Suprapubic skin (tissue), 4 donors: ENCODE measurements around the gene SH3TC1. TPM values are rescaled to one million over a fixed set of nuclear protein-coding genes. Genes with fewer than 3 reads are reported as not detected.

ENCODE experiments used
- DNase-seq, 2 donors: peaks; one replicate each; pipeline ENCODE4 v3.0.0-alpha.2; 2019; ENCODE audit warnings: low spot score in 2 of 2
- H3K27ac ChIP-seq: fragments of 200-600 bp; sonication (generic); one replicate; pipeline ENCODE4 v1.5.1; 2019
- H3K27me3 ChIP-seq: fragments of 200-600 bp; sonication (generic); one replicate; pipeline ENCODE4 v1.5.1; 2019
- H3K36me3 ChIP-seq: fragments of 200-600 bp; sonication (generic); one replicate; pipeline ENCODE4 v1.5.1; 2019
- H3K4me1 ChIP-seq: fragments of 200-600 bp; sonication (generic); one replicate; pipeline ENCODE4 v1.5.1; 2019
- H3K4me3 ChIP-seq: fragments of 200-600 bp; sonication (generic); one replicate; pipeline ENCODE4 v1.5.1; 2019; ENCODE audit warnings: mild to moderate bottlenecking
- H3K9me3 ChIP-seq: fragments of 200-600 bp; sonication (generic); one replicate; pipeline ENCODE4 v1.5.1; 2019
- EP300 ChIP-seq: sonication (generic); formaldehyde crosslinking; IDR thresholded peaks from one replicate; pipeline ENCODE4 v1.6.1; 2017; ENCODE audit warnings: antibody characterized with exemption
- POLR2A ChIP-seq, 2 donors: fragments of 450-650 bp; IDR thresholded peaks; one replicate each; pipeline ENCODE4 v1.6.1; 2017; ENCODE audit warnings: antibody characterized with exemption in 2 of 2, mild to moderate bottlenecking in 2 of 2, moderate library complexity in 2 of 2
- POLR2AphosphoS5 ChIP-seq, 3 donors: sonication (generic); formaldehyde crosslinking; IDR thresholded peaks; one replicate each; pipeline ENCODE4 v1.6.1; 2017; ENCODE audit warnings: antibody characterized with exemption in 3 of 3
- WGBS: methylation state at CpG from one replicate; pipeline ENCODE4 v1.1.5; 2018; 5-methylcytosine and 5-hydroxymethylcytosine counted together
- total RNA-seq, 4 donors: library from RNA; depleted of rRNA; stranded (reverse); fragments of >200 nt; gene quantifications; one replicate each; pipeline ENCODE4 v1.1.0, GENCODE V29; 2016
- TF ChIP-seq, protein P1 (sequence below), 2 donors: fragments of 200-600 bp in 1 of 2; fragments of 450-650 bp in 1 of 2; sonication (generic) in 1 of 2; IDR thresholded peaks; one replicate each; pipeline ENCODE4 v1.5.1; 2016 to 2019; ENCODE audit warnings: antibody characterized with exemption in 2 of 2, mild to moderate bottlenecking in 1 of 2, moderate library complexity in 1 of 2

Gene SH3TC1
- total RNA-seq, 4 donors from 2014 or later, result 6.3 to 15.1 (median 9.9) TPM

DNA sequence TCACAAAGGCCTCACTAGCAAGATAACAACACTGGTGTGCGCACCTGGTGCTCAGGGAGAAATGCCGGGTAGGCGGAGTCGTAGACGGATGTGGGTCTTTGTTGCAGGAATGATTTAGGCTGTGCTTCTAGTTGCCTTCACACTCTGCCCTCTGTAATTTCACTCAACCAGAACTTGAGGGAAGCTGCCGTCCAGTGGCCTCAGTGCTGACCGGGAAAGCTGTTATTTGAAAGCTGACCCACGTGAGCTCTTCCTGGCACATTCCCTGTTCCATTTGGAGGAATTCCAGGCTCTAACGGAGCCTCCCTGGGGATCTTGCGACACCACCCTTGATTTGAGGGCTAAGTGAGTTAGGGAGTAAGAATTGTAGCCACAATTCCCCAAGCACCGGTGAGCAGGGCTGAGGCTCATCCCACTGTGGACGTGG is 15.9 kb downstream of the SH3TC1 start:
- no peaks in the 10 kb centered on the region for H3K9me3 ChIP-seq
- TF ChIP-seq POLR2AphosphoS5 (IDR thresholded peaks at IDR 0.05) (no peak), POLR2A (IDR thresholded peaks at IDR 0.05) (no peak), EP300 (no peak)
- TF ChIP-seq, protein P1, sequence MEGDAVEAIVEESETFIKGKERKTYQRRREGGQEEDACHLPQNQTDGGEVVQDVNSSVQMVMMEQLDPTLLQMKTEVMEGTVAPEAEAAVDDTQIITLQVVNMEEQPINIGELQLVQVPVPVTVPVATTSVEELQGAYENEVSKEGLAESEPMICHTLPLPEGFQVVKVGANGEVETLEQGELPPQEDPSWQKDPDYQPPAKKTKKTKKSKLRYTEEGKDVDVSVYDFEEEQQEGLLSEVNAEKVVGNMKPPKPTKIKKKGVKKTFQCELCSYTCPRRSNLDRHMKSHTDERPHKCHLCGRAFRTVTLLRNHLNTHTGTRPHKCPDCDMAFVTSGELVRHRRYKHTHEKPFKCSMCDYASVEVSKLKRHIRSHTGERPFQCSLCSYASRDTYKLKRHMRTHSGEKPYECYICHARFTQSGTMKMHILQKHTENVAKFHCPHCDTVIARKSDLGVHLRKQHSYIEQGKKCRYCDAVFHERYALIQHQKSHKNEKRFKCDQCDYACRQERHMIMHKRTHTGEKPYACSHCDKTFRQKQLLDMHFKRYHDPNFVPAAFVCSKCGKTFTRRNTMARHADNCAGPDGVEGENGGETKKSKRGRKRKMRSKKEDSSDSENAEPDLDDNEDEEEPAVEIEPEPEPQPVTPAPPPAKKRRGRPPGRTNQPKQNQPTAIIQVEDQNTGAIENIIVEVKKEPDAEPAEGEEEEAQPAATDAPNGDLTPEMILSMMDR (IDR thresholded peaks at IDR 0.05), result no peak
- H3K36me3 ChIP-seq, result peaks cover 33% of the 10 kb centered on the region
- WGBS, result 33% methylated on average over 12 of the region's 12 CpGs
- H3K4me3 ChIP-seq, result no peak overlapping the region
- peaks cover 6% of the 10 kb centered on the region for H3K4me1 ChIP-seq
- no peaks in the 10 kb centered on the region for H3K27me3 ChIP-seq
- H3K27ac ChIP-seq, result no peak overlapping the region
- DNase-seq, result no peak

DNA sequence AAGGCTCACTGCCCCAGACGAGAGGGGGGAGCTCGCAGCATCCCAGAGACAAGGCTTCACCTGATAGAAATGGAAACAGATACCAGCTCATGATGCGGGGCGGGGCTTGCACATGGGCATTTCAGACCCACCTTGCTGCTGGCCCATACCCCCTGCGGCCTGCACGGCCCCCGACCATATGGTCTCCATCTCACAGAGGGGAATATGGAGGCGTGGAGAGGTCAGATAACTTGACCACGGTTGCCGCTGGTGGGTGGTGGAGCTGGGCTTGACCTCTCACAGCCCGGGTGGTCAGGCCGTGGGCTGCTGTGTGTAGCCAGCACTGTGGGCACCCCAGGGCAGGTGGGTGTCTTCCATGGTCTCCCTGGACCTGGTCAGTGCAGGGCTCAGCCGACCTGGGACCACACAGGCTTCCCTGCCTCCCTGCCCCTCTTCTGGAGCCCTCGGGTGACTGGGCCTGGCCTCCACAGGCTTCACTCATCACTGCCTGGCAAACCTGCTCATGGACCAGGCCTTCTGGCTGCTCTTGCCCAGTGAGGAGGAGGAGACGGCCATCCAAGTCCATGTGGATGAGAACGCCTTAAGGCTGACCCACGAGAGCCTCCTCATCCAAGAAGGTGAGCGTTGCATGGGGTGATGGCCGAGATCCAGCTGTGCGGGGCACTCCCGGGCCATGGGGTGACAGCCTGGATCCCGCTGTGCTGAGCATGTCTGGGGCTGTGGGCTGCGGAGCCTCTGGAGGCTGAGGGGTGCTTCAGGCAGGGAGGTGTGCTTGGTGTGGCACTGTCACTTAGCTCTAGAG is 16.8 kb downstream of the SH3TC1 start:
- TF ChIP-seq POLR2AphosphoS5 (IDR thresholded peaks at IDR 0.05) (no peak), EP300 (no peak), POLR2A (IDR thresholded peaks at IDR 0.05) (no peak)
- TF ChIP-seq, protein P1 (IDR thresholded peaks at IDR 0.05), result no peak
- H3K9me3 ChIP-seq, result no peaks in the 10 kb centered on the region
- no peak overlapping the region for H3K4me3 ChIP-seq
- peaks cover 9% of the 10 kb centered on the region for H3K4me1 ChIP-seq
- no peaks in the 10 kb centered on the region for H3K27me3 ChIP-seq
- peaks cover 37% of the 10 kb centered on the region for H3K36me3 ChIP-seq
- 87% methylated on average over 9 of the region's 23 CpGs for WGBS
- H3K27ac ChIP-seq, result no peak overlapping the region
- DNase-seq, result no peak

DNA sequence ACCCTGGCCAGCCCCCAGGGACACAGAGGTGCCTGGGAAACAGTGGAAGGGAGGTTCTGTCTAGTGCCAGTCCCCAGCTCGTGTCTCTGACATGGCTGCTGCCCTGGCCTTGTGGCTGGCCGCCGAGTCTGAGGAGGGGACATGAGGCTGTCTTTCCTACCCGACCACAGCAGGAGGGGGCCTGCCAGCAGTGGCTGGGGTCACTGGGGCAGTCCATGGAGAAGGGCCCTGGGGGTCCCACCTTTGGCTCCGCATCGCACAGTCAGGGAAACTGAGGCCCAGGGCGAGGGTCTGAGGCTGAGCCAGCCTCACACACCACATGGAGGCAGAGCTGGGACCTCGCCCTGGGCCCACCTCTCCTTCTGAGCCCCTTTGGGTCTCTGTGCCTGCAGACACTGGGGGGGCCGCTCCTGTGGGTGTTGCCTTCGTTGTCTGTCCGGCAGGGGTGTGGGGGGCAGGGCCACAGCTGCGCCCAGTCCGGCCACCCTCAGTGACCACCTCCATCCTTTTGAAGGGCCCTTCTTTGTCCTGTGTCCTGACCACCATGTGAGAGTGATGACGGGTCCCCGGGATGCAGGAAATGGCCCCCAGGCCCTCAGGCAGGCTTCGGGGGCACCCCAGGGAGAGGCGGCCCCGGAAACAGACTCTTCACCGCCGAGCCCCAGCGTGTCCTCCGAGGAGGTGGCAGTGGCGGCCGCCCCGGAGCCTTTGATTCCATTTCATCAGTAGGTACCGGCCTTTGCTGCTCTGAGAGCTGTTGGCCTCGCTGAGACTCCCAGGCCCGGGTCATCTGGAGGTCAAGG is 17.6 kb downstream of the SH3TC1 start:
- TF ChIP-seq EP300 (no peak), POLR2AphosphoS5 (IDR thresholded peaks at IDR 0.05) (no peak), POLR2A (IDR thresholded peaks at IDR 0.05) (no peak)
- TF ChIP-seq, protein P1 (IDR thresholded peaks at IDR 0.05), result no peak
- H3K36me3 ChIP-seq, result peaks cover 37% of the 10 kb centered on the region
- no peaks in the 10 kb centered on the region for H3K27me3 ChIP-seq
- H3K4me1 ChIP-seq, result peaks cover 17% of the 10 kb centered on the region
- no peak for DNase-seq
- WGBS, result 83% methylated on average over 3 of the region's 28 CpGs
- H3K9me3 ChIP-seq, result no peaks in the 10 kb centered on the region
- no peak overlapping the region for H3K27ac ChIP-seq
- no peak overlapping the region for H3K4me3 ChIP-seq

DNA sequence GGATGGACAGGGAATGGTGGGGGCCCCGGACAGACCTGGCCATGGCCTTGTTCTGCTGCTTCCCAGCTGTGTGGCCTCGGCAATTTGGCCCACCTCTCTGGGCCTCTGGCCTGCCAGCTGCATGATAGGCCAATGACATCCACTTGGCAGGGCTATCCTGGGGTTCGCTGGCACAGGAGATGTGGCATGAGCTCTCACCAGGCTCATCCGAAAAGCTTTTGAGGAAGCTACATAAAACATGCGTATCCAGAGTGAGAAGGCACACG is 18.1 kb downstream of the SH3TC1 start:
- Histone ChIP-seq H3K4me3 (no peak overlapping the region), H3K27ac (no peak overlapping the region), H3K4me1 (peaks cover 20% of the 10 kb centered on the region), H3K27me3 (no peaks in the 10 kb centered on the region), H3K9me3 (no peaks in the 10 kb centered on the region), H3K36me3 (peaks cover 37% of the 10 kb centered on the region)
- 100% methylated on average over 5 of the region's 6 CpGs for WGBS
- TF ChIP-seq, protein P1 (IDR thresholded peaks at IDR 0.05), result no peak
- TF ChIP-seq EP300, result no peak
- no peak for TF ChIP-seq POLR2A (IDR thresholded peaks at IDR 0.05)
- TF ChIP-seq POLR2AphosphoS5 (IDR thresholded peaks at IDR 0.05), result no peak
- DNase-seq, result no peak

DNA sequence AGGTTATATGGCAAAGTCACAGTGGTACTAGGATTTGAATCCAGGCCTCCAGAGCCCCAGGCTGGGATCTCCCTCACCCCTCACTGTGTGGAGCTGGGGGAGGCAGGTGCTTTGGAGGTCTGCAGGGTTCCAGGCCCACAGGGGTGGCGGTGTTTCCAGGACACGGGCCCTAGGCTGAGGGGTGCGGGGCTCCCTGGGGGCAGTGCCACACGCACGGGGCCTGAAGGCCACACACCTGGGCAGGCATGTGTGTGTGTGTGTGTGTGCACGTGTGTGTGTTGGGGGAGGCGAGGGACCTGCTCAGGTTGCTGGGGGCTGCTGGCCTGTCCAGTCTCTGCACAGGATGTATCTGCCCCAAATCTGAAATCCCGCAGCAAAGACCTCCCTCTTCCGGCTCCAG is 18.8 kb downstream of the SH3TC1 start:
- TF ChIP-seq EP300 (no peak), POLR2AphosphoS5 (IDR thresholded peaks at IDR 0.05) (no peak), POLR2A (IDR thresholded peaks at IDR 0.05) (no peak)
- TF ChIP-seq, protein P1 (IDR thresholded peaks at IDR 0.05), result no peak
- Histone ChIP-seq H3K4me1 (peaks cover 20% of the 10 kb centered on the region), H3K27ac (no peak overlapping the region), H3K9me3 (no peaks in the 10 kb centered on the region), H3K27me3 (no peaks in the 10 kb centered on the region), H3K36me3 (peaks cover 39% of the 10 kb centered on the region), H3K4me3 (no peak overlapping the region)
- no CpG with 5 or more reads among the region's 9 CpGs for WGBS
- DNase-seq, result no peak
